Heart right ventricle (tissue), 16 donors: ENCODE results near the gene SMIM23. TPM values are rescaled to one million over a fixed set of nuclear protein-coding genes. Genes with fewer than 3 reads are reported as not detected.
A peak's percentile ranks its signal among the peaks of the same experiment; 100 is the strongest.

Experiments
- ATAC-seq, 8 donors: fragments of 200-7000 bp; cut with Tn5 transposase; one replicate each; pipeline ENCODE4 v1.9.1; 2020; ENCODE audit warnings: mild to moderate bottlenecking in 8 of 8, moderate library complexity in 8 of 8, moderate number of reproducible peaks in 1 of 8
- DNase-seq, 2 donors: peaks; one replicate each; pipeline ENCODE4 v3.0.0-alpha.2; 2020
- H3K27ac ChIP-seq, 10 donors: fragments of 200-600 bp; sonication (generic) in 2 of 10; one replicate each; pipeline versions ENCODE4 v1.5.0 to v1.8.0; 2020 to 2022; ENCODE audit warnings: mild to moderate bottlenecking in 3 of 10
- H3K27me3 ChIP-seq, 7 donors: fragments of 200-600 bp; one replicate each; pipeline ENCODE4 v1.8.0; 2021 to 2022; ENCODE audit warnings: mild to moderate bottlenecking in 2 of 7
- H3K36me3 ChIP-seq, 9 donors: fragments of 200-600 bp; sonication (generic) in 1 of 9; one replicate each; pipeline versions ENCODE4 v1.5.0 to v1.8.0; 2020 to 2022; ENCODE audit warnings: mild to moderate bottlenecking in 2 of 9
- H3K4me1 ChIP-seq, 9 donors: fragments of 200-600 bp; sonication (generic) in 1 of 9; one replicate each; pipeline versions ENCODE4 v1.5.0 to v1.8.0; 2020 to 2022; ENCODE audit warnings: mild to moderate bottlenecking in 4 of 9
- H3K4me3 ChIP-seq, 10 donors: fragments of 200-600 bp; sonication (generic) in 2 of 10; one replicate each; pipeline versions ENCODE4 v1.5.0 to v1.8.0; 2020 to 2022; ENCODE audit warnings: mild to moderate bottlenecking in 7 of 10, moderate library complexity in 2 of 10
- H3K9me3 ChIP-seq, 11 donors: fragments of 200-600 bp in 10 of 11; sonication (generic) in 2 of 11; one replicate each; pipeline versions ENCODE4 v1.5.0 to v1.8.0; 2013 to 2022; ENCODE audit warnings: mild to moderate bottlenecking in 2 of 11, control low read depth in 1 of 11, moderate library complexity in 1 of 11
- WGBS, 2 donors: extraction: QIAGEN DNeasy Blood & Tissue Kit; methylation state at CpG; one replicate each; pipeline ENCODE4 v1.1.7; 2013; ENCODE audit warnings: inconsistent platforms in 1 of 2; 5-methylcytosine and 5-hydroxymethylcytosine counted together
- intact Hi-C, 10 donors: fragments of 100-400 bp; cut with DNase I; formaldehyde crosslinking; loops; one replicate each; pipeline versions ENCODE4 v1.11.1 to v1.14.2; 2022
- long read RNA-seq, 3 donors: library from polyadenylated mRNA; unstranded; transcript quantifications; one replicate each; pipeline ENCODE4 v2.0.0, GENCODE V29; 2020 to 2021
- polyA plus RNA-seq, 2 donors: library from polyadenylated mRNA; stranded (reverse); fragments of 200-250 nt; gene quantifications; one replicate each; pipeline ENCODE4 v1.2.3, GENCODE V29; 2013
- total RNA-seq, 10 donors: library from RNA; stranded (reverse); fragmentation: NEBNext Ultra II Directional in 3 of 10; extraction: Animal tissue kit (Norgen Biotek cat#: 25700) in 3 of 10; gene quantifications; one replicate each; pipeline versions ENCODE4 v1.2.1 to v1.2.4, GENCODE V29; 2021 to 2023
- TF ChIP-seq, protein P1 (sequence below), 9 donors: fragments of 200-600 bp; sonication (generic) in 2 of 9; IDR thresholded peaks; one replicate each; pipeline versions ENCODE4 v1.5.0 to v1.8.0; 2021 to 2022; ENCODE audit warnings: antibody characterized with exemption in 9 of 9, mild to moderate bottlenecking in 5 of 9, moderate library complexity in 1 of 9
- donor health status: Arrhythmogenic right ventricular cardiomyopathy.
- donor health status: ischemic (EF 13 %, LVEDD 7.1; RV severe dilation, severe dysfunction).
- donor health status: healthy with polysubstance abuse.
- donor health status: DM: no; HTN: yes; CAD: no.
- donor health status: DM: no; HTN: no; CAD: no.
- donor health status: ischemic (EF 25% LVEDD 6.9; RV normal size, moderate dysfunction).
- donor health status: ischemic (EF 25% LVEDD 5.7; RV mildly dilated, moderate dysfunction).
- donor health status: healthy.
- donor health status: DM: yes; HTN: yes; CAD: no.
- donor health status: Ischemic cardiomyopathy.
- donor health status: ischemic (EF 35%, LVEDD 5.7; RV mildly dilated, moderate dysfunction).
- donor health status: nonischemic (EF 11% LVEDD 7.7; RV severe dilation, severe dysfunction).
- donor health status: DM: yes; HTN: yes; CAD: no.
- donor health status: PGD.
- donor health status: ischemic (EF 29% LVEDD 5.4; RV normal size, mild dysfunction).
- donor health status: nonischemic (EF 23%, LVEDD 6.1; RV moderate dilation, normal function).

The SMIM23 gene
- not detected for total RNA-seq
- not detected for polyA plus RNA-seq
- long read RNA-seq, donor 1: 0 reads
- long read RNA-seq, donor 2: 0 reads
- long read RNA-seq, donor 3: 0 reads

DNA sequence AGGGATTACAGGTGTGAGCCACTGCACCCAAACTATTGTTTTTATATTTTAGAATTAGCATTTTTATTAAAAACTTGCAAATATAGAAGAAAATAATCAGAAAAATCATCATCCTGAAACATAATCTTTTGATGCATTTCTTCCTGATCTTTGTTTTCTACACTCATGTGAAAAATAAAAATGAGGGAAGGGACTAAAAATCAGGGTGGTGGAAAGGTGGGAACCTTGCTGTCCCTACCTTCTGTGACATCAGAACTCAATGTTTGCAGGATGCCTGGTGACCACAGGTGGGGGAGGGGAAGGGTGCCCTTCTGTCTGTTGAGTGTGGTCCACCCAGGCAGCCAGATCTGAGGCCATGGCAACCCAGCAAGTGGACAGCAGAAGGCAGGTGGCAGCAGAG, at the start of gene SMIM23:
TSS of gene SMIM23 (plus strand) at position 301 of the 400 bp plus-strand sequence. CDS start at position 356, 55 bp downstream.
- TF ChIP-seq, protein P1, sequence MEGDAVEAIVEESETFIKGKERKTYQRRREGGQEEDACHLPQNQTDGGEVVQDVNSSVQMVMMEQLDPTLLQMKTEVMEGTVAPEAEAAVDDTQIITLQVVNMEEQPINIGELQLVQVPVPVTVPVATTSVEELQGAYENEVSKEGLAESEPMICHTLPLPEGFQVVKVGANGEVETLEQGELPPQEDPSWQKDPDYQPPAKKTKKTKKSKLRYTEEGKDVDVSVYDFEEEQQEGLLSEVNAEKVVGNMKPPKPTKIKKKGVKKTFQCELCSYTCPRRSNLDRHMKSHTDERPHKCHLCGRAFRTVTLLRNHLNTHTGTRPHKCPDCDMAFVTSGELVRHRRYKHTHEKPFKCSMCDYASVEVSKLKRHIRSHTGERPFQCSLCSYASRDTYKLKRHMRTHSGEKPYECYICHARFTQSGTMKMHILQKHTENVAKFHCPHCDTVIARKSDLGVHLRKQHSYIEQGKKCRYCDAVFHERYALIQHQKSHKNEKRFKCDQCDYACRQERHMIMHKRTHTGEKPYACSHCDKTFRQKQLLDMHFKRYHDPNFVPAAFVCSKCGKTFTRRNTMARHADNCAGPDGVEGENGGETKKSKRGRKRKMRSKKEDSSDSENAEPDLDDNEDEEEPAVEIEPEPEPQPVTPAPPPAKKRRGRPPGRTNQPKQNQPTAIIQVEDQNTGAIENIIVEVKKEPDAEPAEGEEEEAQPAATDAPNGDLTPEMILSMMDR (IDR thresholded peaks at IDR 0.05): no peak
- no peaks in the 10 kb centered on the region for H3K36me3 ChIP-seq
- ATAC-seq: no peak
- no peaks in the 10 kb centered on the region for H3K4me1 ChIP-seq
- H3K27me3 ChIP-seq: peaks cover 0 to 5% (median 0%) of the 10 kb centered on the region in 7 donors
- H3K4me3 ChIP-seq: no peak within 1 kb of the TSS
- no peaks in the 10 kb centered on the region for H3K9me3 ChIP-seq
- no peak within 1 kb of the TSS for H3K27ac ChIP-seq
- DNase-seq: no peak
- intact Hi-C loops: no loop called here

DNA sequence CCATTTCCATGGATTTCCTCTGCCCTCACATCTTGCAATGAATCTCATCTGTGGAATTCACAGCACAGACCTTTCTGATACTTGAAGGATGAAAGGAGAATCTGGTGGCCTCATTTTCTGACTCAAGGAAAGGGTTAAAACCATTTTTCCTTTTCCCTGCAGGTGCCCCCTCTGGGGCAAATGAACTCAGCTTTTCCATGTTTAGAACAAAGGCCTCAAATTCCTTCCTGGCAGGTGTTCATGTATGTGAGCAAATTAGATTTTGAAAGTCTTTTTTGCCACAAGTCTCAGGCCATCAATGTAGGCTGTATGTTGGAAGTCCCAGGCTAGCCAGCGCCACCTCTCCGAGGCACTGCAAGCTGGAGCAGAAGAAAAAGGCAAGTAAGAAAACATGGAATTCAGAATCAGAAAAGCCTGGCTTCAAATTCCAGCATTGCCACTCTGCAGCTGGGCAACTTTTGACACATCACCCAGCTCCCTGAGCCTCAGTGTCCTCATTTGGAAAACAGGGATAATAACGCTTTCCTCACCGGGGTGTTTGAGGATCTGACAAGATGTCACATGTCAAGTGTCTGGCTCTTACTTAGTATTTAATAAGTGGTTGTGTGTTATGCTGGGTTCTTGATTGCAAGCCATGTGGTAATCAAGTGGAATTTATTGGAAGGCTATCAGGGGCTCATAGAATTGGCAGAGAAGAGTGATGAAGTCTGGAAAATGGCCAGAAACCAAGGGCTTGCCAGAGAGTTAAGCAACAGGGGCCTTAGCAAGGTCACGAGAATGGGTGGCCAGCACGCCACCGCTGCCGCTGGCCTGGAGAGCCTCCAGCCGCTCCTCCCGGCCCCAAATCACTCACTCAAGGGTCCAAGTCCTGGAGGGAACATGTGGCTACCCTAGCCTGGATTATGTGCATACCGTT, 48.4 kb upstream of the SMIM23 start:
- intact Hi-C loops: loop anchor here in 6 of 10 donors (1.0 to 10.0 kb wide), 5 partner anchors 95 to 322 kb away; partner anchors contain the start of gene FGF18 (in 2 of the 6)
- TF ChIP-seq, protein P1 (IDR thresholded peaks at IDR 0.05): peak in 3 of 9 donors; percentile 31 to 40 (median 34)
- WGBS, 2 donors: 29 to 32% methylated on average over 11 of the region's 11 CpGs

DNA sequence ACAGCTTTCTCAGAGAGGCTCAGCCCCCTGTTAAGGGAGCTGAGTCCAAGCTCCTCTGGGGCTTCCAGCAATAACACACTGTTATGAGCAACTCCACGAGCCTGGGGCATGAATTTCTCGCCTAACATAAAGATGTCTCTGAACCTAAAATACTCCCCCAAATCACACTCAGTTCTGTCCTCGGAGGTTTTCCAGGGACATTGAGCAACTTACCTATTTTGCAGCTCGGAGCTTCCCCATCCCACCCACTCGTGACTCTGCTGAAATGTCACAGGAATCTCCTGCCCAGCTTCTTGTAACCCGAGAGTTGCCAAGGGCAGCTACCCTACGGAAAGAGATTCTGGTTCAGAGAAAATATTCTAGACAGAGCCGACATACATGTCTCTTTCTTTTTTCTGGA, 47.1 kb upstream of the SMIM23 start:
- Histone ChIP-seq H3K9me3 (no peaks in the 10 kb centered on the region), H3K27ac (peak overlapping the region in 7 of 10 donors; percentile 32 to 81 (median 80)), H3K36me3 (no peaks in the 10 kb centered on the region), H3K4me1 (peaks cover 5 to 28% (median 14%) of the 10 kb centered on the region in 9 donors), H3K4me3 (no peak overlapping the region), H3K27me3 (no peaks in the 10 kb centered on the region)
- 59% methylated on average over 8 of the region's 8 CpGs for WGBS, 2 donors
- TF ChIP-seq, protein P1 (IDR thresholded peaks at IDR 0.05): no peak
- intact Hi-C loops: loop anchor here in 6 of 10 donors (5.0 to 10.0 kb wide), 3 partner anchors 96 to 324 kb away; partner anchors contain the start of gene FGF18 (in 2 of the 6)
- ATAC-seq: peak in 2 of 8 donors; percentile 1 to 7
- no peak for DNase-seq

More for the DNA sequence above, 48.4 kb upstream of the SMIM23 start:
- Histone ChIP-seq H3K27ac (peak overlapping the region in 9 of 10 donors; percentile 38 to 81 (median 78)), H3K9me3 (no peaks in the 10 kb centered on the region), H3K27me3 (no peaks in the 10 kb centered on the region), H3K4me3 (peak overlapping the region in 6 of 10 donors; percentile 6 to 45 (median 34)), H3K4me1 (peaks cover 5 to 28% (median 14%) of the 10 kb centered on the region in 9 donors), H3K36me3 (no peaks in the 10 kb centered on the region)
- DNase-seq (peak; percentile 71 to 73), ATAC-seq (peak; percentile 75 to 88 (median 82))

DNA sequence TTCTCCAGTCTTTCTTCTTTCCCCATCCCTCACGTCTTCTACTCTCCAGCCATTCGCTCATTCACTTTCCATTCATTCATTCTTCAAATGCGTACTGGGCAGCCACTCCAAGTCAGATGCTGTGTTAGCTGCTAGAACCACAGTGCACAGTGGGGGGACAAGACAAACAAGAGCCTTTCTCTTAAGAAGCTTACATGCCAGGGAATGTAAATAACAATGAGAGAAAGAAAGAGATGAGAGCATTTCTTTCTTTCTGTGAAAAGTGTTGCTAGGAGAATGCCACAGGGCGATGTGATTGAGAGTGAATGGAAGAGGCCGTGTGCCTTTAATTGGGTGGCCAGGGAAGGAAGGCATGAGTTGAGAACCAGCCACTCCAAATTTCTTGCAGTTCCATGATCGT, 46.3 kb upstream of the SMIM23 start:
- H3K27ac ChIP-seq: no peak overlapping the region
- WGBS, 2 donors: 90% methylated on average over 6 of the region's 6 CpGs
- no peaks in the 10 kb centered on the region for H3K36me3 ChIP-seq
- intact Hi-C loops: loop anchor here in 6 of 10 donors (5.0 to 10.0 kb wide), 3 partner anchors 97 to 324 kb away; partner anchors contain the start of gene FGF18 (in 2 of the 6)
- DNase-seq: no peak
- TF ChIP-seq, protein P1 (IDR thresholded peaks at IDR 0.05): no peak
- ATAC-seq: no peak
- H3K27me3 ChIP-seq: no peaks in the 10 kb centered on the region
- no peaks in the 10 kb centered on the region for H3K9me3 ChIP-seq
- H3K4me3 ChIP-seq: no peak overlapping the region
- H3K4me1 ChIP-seq: peaks cover 5 to 28% (median 14%) of the 10 kb centered on the region in 9 donors
